KBM-7 (cell line): ENCODE measurements around the gene ACTA2.

Source experiments
- DNase-seq: peaks from one replicate; pipeline ENCODE4 v3.0.0-alpha.2; 2015
- in situ Hi-C: fragments of 300-500 bp; cut with MboI; formaldehyde crosslinking; loops from 2 replicates; pipeline ENCODE4 v1.14.3; 2020; ENCODE audit warnings: low sequenced_read_pairs, low pct_unique_long_range_greater_than_20kb, mixed read lengths

The ACTA2 gene

DNA sequence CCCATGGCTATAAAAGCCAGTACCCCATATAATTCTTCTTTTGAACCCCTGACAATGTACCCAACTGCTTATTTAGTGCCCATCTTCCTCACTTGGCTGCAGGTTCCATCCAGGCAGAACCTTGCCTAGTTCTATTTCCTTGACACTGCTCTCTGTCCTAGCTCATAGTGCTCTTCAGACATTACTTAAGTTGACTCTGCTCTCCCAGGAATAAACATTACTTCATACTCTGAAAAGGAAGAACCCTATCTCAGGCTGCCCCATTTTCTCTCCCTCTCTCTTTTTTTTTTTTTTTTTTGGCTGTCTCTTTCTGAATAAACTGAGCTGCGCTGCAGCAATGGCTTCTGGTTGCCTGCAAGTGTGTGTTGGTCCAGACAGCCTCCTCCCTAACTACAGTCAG lies 21.0 kb downstream of the ACTA2 start:
- in situ Hi-C loops = loop anchor here (25.0 kb wide), 1 partner anchor 281 kb away; the partner anchor contains the start of gene CH25H
- no peak for DNase-seq

DNA sequence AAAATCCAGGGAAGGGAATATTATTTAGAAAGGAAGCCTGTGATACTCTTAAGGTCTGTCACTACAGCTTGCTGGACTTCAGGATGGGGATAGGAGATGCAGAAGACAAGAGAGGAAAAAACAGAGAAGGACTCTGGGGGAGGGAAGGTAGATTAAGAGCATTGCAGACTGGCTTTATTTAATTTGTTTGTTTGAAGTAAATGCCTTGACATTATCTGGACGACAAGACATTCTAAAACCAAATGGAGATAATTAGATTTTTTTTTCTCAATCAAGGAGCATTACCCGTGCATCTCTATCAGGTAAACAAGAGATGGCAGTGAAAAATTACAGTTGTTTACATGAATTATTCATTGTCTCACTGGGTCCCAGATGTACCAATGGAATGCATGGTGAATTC lies 24.3 kb downstream of the ACTA2 start:
- DNase-seq = no peak
- in situ Hi-C loops = loop anchor here (25.0 kb wide), 1 partner anchor 284 kb away; the partner anchor contains the start of gene CH25H

DNA sequence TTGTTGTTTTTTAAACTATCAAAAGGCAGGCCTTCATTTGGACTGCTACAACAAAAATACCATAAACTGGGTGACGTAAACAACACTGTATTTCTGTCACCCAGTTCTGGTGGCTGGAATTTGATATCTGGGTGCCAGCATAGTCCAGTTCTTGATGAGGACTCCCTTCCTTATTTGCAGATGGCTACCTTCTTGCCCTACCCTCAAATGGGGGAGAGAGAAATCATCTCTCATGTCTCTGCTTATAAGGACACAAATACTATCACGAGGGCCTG lies 25.2 kb downstream of the ACTA2 start:
- no peak for DNase-seq
- in situ Hi-C loops = loop anchor here (25.0 kb wide), 1 partner anchor 285 kb away; the partner anchor contains the start of gene CH25H

DNA sequence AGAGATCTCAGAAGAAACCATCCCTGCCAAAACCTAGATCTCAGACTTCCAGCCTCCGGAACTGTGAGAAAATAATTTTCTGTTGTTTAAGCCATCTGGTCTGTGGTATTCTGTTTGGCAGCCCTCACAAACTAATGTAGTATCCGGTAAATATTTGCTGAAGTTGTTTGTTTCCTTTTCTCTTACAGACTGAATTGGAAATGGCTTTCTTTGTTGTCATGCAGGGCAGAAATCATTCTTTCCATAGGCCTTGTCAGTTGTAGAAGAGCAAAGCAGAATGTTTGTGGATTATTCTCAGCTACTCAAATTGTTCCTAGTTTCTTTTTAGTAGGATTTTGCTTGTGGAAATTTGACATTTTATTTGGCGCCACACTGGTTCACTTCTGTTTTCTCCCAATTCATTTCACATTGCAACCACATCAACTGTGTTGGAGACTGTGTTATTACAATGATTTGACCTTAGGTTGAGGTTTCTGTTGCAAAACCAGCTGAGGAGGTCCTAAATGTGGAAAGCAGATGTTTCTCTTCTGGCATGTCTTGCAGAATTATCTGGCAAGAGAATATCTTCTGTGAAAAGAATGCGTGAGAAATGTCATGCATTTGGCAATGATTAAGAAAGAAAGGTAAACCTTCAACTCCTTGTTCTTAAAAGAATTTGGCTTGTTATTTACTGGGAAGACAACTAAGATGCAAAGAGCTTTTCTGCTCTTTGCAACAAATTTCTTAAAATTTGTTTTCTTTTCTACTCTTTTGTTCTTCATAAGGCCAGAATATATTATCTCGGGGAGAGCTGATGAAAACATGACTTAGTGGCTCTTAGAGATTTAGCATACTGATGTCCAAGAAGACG lies 25.8 kb downstream of the ACTA2 start:
- no peak for DNase-seq
- in situ Hi-C loops = loop anchor here (25.0 kb wide), 1 partner anchor 286 kb away; the partner anchor contains the start of gene CH25H

DNA sequence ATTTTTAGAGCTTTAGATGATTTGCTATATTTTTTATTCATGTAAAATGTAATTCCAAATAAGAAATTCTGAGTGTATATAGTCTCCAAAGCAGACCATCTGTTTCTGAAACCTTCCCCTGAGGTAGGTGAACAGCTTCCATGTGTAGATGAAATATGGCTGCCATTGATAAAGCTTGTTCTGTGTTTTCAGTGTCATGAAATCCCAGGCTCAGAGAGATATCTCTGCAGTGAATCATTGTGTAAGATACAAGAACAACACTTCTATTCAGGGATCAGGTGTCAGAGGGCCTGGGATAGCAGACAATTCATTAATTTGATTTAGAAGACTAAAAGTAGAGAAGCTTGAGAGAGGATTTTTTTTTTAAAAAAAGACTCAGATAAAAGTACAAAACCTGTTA lies 29.1 kb downstream of the ACTA2 start:
- in situ Hi-C loops = no loop called here
- DNase-seq = no peak

- in situ Hi-C loops = no loop called here
- DNase-seq = no peak
Observed at GRCh38 chr10:88922041-88922440, 30.5 kb downstream of the ACTA2 start.

DNA sequence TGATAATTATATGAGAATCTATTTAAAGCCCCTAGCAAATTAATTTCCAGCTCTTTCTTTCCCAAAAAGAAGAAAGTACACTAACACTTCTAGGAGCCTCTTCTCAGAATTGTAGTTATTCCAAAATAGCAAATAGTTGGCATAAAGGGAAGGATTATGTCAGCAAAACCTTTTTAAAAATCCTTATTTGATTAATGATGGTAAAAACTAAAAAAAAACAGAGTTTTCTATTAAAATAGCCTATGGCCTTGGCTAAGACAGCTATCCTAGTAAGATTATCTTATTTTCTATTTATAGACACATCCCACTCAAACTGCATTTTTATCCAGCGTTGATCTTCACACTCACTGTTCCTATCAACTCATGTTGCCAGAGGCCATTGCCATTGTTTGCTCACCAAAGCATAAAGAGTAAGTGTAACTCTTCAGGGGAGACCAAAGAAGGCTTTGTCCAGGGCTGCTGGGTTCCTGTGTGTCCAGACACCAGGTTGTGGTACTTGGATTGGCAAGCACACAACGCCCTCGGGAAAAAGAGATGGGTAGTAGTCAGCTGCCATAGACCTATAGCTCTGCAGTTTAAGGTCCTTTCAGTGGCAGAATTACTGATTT lies 31.5 kb downstream of the ACTA2 start:
- in situ Hi-C loops = no loop called here
- no peak for DNase-seq

- no peak for DNase-seq
- in situ Hi-C loops = no loop called here
Observed at GRCh38 chr10:88920198-88920597, 32.4 kb downstream of the ACTA2 start.

GRCh38 chr10:88919041-88919440 lies 33.5 kb downstream of the ACTA2 start:
- in situ Hi-C loops = no loop called here
- no peak for DNase-seq

DNA sequence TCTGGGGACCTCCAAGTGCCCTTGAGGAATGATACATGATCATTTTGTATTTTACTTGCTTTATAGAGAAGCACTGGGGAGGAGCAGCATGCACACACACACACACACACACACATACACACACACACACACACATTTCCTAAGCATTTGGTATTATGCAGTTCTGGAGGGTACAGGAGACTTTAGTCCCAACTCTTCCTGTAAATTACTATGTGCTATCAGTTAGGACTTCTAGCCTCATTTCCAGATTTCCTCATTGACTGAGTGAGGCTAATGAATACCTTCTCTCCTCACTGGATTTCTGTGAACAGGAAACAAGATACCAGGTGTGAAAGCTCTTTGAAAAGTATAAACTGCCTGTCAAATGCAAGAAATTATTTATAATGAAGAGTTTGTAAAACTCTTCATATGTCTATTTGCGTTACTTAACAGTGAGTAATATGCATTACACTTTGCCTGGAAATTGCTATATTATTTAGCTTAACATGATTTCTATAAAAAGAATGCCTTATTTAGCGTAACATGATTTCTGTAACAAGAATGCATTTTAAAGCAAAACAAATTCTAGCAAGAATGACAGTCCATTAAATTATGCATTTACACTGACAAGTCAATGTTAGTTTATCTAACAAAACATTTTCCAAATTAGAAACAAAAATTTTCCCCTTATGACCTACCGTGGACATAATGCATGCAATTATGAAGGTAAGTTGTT lies 34.2 kb downstream of the ACTA2 start:
- no peak for DNase-seq
- in situ Hi-C loops = no loop called here

- in situ Hi-C loops = no loop called here
- DNase-seq = no peak
Observed at GRCh38 chr10:88916986-88917385, 35.6 kb downstream of the ACTA2 start.

DNA sequence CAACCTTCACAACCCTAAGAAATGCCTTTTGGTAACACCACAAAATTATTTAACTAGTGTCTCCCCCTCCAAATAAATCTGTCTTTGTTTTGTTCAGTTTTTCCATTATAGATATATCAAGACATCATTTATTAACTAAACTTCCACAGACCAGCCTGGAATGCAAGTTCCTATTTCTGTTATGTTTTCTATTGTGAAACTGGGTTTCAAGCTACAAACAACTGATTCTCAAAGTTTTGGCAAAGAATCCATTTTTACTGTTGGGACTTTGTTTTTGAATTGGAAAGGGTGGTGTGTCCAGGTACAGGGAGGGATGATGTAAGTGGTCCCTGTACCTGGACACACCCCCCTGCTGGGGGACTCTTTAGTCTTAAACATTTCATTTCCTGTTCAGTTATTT lies 36.3 kb downstream of the ACTA2 start:
- in situ Hi-C loops = no loop called here
- DNase-seq = no peak

- DNase-seq = no peak
- in situ Hi-C loops = no loop called here
Observed at GRCh38 chr10:88915781-88916180, 36.8 kb downstream of the ACTA2 start.

DNA sequence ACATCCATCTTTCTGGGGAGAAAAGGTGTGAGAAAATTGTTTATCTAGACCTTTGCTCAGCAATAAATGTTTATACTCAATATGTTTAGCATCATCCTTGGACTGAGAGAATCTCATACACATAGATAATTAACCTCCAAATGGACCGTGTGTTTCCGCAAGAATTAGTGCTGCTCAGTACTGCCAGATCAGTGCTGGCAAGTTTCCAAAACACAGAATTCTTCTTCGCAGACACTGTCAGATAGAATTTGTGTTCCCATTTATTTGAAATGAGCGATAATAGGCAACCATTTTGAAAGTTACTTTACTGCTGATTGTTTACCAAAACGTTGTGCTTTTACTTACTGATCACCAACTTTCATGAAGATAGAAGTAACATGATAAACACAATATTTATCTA lies 38.8 kb downstream of the ACTA2 start:
- in situ Hi-C loops = no loop called here
- no peak for DNase-seq

DNA sequence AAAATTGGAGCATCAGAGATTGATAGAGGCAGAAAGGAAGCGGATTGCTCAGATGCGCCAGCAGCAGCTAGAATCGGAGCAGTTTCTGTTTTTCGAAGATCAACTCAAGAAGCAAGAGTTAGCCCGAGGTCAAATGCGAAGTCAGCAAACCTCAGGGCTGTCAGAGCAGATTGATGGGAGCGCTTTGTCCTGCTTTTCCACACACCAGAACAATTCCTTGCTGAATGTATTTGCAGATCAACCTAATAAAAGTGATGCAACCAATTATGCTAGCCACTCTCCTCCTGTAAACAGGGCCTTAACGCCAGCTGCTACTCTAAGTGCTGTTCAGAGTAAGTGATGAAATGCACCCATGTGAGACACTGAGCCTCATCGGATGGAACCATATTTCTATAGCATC lies 39.4 kb downstream of the ACTA2 start:
- no peak for DNase-seq
- in situ Hi-C loops = no loop called here

GRCh38 chr10:88911851-88912250 lies 40.7 kb downstream of the ACTA2 start:
- in situ Hi-C loops = no loop called here
- DNase-seq = no peak

- no peak for DNase-seq
- in situ Hi-C loops = no loop called here
Observed at GRCh38 chr10:88911116-88911515, 41.5 kb downstream of the ACTA2 start.

GRCh38 chr10:88908194-88908593 lies 44.4 kb downstream of the ACTA2 start:
- DNase-seq = no peak
- in situ Hi-C loops = no loop called here

DNA sequence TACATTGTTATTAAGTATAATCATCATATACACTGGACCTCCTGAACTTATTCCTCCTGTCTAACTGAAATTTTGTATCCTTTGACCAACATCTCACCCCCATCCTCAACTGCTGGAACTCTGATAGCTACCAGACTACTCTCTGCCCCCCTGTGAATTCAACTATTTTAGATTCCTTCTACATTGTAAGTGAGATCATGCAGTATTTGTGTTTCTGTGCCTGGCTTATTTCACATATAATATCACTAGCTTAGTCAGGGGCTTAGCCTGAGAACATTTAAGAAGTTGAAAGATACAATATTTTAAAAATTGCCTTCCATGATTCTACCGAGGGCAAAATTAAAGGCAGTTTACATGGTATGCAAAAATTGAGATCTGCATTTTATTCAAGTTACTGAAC lies 45.7 kb downstream of the ACTA2 start:
- in situ Hi-C loops = no loop called here

GRCh38 chr10:88903715-88904114 lies 48.9 kb downstream of the ACTA2 start:
- DNase-seq = no peak
- in situ Hi-C loops = no loop called here

More for the DNA sequence above, 45.7 kb downstream of the ACTA2 start:
- DNase-seq = no peak
